Urinary bladder (tissue), 4 donors: Measurements from ENCODE around the gene RHOF. TPM values are rescaled to one million over a fixed set of nuclear protein-coding genes. Genes with fewer than 3 reads are reported as not detected.
A peak's percentile ranks its signal among the peaks of the same experiment; 100 is the strongest.

ENCODE experiments used
- DNase-seq: peaks from one replicate; pipeline ENCODE4 v3.0.0-alpha.2; 2015; ENCODE audit errors: extremely low spot score
- H3K27ac ChIP-seq: one replicate; pipeline ENCODE4 v1.5.1; 2013; ENCODE audit warnings: low read depth, mild to moderate bottlenecking, moderate library complexity
- H3K36me3 ChIP-seq: one replicate; pipeline ENCODE4 v1.6.1; 2013; ENCODE audit warnings: mild to moderate bottlenecking, moderate library complexity; ENCODE audit not compliant: insufficient read depth
- H3K4me1 ChIP-seq: one replicate; pipeline ENCODE4 v1.6.1; 2013; ENCODE audit warnings: mild to moderate bottlenecking, moderate library complexity; ENCODE audit not compliant: insufficient read depth
- H3K4me3 ChIP-seq: one replicate; pipeline ENCODE4 v1.5.1; 2013; ENCODE audit warnings: low read depth, low read length
- WGBS: extraction: QIAGEN DNeasy Blood & Tissue Kit; methylation state at CpG from one replicate; pipeline ENCODE4 v1.1.7; 2013; 5-methylcytosine and 5-hydroxymethylcytosine counted together
- polyA plus RNA-seq: library from polyadenylated mRNA; stranded (reverse); fragments of 200-250 nt; gene quantifications from one replicate; pipeline ENCODE4 v1.2.3, GENCODE V29; 2013
- total RNA-seq: library from RNA; depleted of rRNA; stranded (reverse); fragments of >200 nt; gene quantifications from one replicate; pipeline ENCODE4 v1.2.3, GENCODE V29; 2014
- donor health status: healthy with polysubstance abuse.
- donor health status: healthy.

RHOF gene
- total and polyA plus RNA-seq, 2 donors, result 7.9 to 11.7 TPM

- Histone ChIP-seq H3K4me3 (peak overlapping the region; percentile 46), H3K36me3 (peaks cover 3% of the 10 kb centered on the region), H3K4me1 (no peaks in the 10 kb centered on the region), H3K27ac (no peak overlapping the region)
- WGBS, result 40% methylated on average over 25 of the region's 25 CpGs
- DNase-seq, result no peak
Observed at GRCh38 chr12:121812921-121813896, 19.7 kb upstream of the RHOF start.

DNA sequence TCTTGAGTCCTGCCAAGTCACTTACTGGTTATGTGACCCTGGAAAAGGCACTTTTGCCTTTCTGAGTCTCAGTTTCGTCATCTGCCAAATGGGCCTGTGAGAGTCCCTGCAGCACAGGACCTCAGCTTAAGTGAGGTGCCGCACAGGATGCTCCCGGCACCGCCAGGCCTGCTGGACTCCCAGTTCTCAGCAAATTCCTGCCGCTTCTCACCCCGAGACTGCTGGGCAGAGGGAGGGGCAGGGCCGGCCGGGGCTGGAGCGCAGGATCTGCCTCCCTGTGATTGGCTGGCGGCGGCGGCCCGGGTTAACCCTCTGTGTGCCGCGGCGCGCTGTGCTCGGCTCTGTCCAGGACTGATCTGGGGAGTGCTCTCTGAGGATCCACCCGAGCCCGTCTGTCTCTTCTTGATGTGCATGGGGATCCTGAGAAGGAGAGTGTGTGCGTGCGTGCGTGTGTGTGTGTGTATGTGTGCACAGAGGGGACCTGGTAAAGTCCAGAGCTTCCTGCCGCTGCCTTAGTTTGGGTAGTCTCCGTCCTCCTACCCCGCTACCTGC, 18.9 kb upstream of the RHOF start:
- Histone ChIP-seq H3K4me1 (no peaks in the 10 kb centered on the region), H3K27ac (no peak overlapping the region), H3K36me3 (peaks cover 3% of the 10 kb centered on the region), H3K4me3 (peak overlapping the region; percentile 46)
- WGBS, result 7% methylated on average over 26 of the region's 26 CpGs
- no peak for DNase-seq

- peak overlapping the region; percentile 46 for H3K4me3 ChIP-seq
- 5% methylated on average over 46 of the region's 46 CpGs for whole genome bisulfite sequencing
- H3K27ac ChIP-seq, result peak overlapping the region; percentile 41
- peaks cover 2% of the 10 kb centered on the region for H3K4me1 ChIP-seq
- peaks cover 3% of the 10 kb centered on the region for H3K36me3 ChIP-seq
- DNase-seq, result no peak
Observed at GRCh38 chr12:121811434-121812319, 18.2 kb upstream of the RHOF start.

DNA sequence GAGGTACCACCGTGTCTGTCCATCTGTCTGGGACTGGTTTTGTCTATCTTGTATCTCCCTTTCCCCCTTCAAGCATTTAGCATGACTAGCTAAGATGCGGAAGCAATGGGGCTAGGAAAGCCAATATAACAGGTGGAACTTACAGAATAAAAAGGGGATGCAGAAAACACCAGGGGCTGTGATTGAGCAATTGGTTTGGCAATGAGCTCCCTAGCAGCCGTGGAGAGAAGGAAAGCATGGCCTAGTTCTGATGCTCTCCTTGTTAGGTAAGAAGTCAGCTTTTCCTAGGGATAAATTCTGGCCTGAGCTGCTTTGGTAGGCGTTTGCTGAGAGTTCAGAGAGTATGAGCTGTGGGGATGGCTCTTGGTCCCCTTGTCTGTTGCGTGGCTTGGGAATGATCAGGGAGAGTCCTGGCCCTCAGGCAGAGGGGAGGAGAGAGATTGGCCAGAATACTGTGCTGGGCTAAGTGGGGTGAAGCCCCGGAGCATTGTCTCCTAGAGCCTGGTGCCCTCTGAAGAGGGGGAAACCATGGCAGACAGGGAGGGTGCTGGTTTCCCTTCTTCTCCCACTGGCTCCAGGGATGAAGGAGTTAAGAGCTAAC, 17.4 kb upstream of the RHOF start:
- WGBS, result 58% methylated on average over 6 of the region's 6 CpGs
- H3K36me3 ChIP-seq, result peaks cover 3% of the 10 kb centered on the region
- H3K4me3 ChIP-seq, result no peak overlapping the region
- peaks cover 2% of the 10 kb centered on the region for H3K4me1 ChIP-seq
- no peak for DNase-seq
- no peak overlapping the region for H3K27ac ChIP-seq

- 75% methylated on average over 33 of the region's 33 CpGs for WGBS
- no peak overlapping the region for H3K27ac ChIP-seq
- no peak overlapping the region for H3K4me3 ChIP-seq
- peaks cover 2% of the 10 kb centered on the region for H3K4me1 ChIP-seq
- peaks cover 3% of the 10 kb centered on the region for H3K36me3 ChIP-seq
- DNase-seq, result no peak
Observed at GRCh38 chr12:121810234-121810817, 16.8 kb upstream of the RHOF start.

GRCh38 chr12:121809712-121810116, 16.2 kb upstream of the RHOF start:
- no peak for DNase-seq
- no peak overlapping the region for H3K4me3 ChIP-seq
- no peak overlapping the region for H3K27ac ChIP-seq
- peaks cover 2% of the 10 kb centered on the region for H3K4me1 ChIP-seq
- peaks cover 3% of the 10 kb centered on the region for H3K36me3 ChIP-seq
- 91% methylated on average over 27 of the region's 27 CpGs for WGBS

GRCh38 chr12:121808623-121809022, 15.1 kb upstream of the RHOF start:
- Histone ChIP-seq H3K4me3 (no peak overlapping the region), H3K27ac (no peak overlapping the region), H3K4me1 (peaks cover 2% of the 10 kb centered on the region), H3K36me3 (peaks cover 3% of the 10 kb centered on the region)
- WGBS, result 93% methylated on average over 8 of the region's 8 CpGs
- no peak for DNase-seq

DNA sequence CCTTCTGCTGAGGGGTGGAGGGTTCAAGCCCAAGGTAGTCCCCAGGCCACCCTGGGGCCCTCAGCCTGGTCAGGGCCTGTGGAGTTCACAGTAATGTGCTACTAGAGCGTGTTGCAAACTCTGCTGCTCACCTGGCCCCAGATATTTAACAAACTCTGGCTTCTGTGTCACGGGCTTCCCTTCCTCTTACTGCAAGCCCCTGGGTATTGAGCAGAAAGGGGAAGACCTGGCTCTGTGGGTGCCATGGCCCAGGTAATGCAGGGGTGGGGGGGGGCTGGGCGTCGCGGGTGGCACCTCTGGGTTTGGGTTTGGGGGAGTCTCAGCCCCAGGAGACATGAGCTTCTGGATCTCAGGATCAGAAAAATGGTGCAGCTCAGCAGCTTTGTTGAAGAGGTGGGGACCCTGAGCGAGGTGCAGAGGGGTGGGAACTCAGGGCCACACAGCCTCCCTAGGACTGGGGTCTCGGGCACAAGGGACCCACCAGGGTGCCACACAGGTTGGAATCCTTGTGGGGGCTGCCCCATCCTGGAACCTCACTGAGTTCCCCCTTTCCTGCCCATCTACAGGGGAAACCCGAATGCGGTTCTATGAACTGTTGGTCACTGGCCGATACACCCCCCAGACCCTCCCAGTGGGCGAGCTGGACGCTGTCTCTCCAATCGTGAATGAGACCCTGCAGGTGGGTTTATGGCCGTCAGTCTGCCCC, 14.3 kb upstream of the RHOF start:
- DNase-seq, result no peak
- Histone ChIP-seq H3K4me3 (no peak overlapping the region), H3K36me3 (peaks cover 3% of the 10 kb centered on the region), H3K27ac (no peak overlapping the region), H3K4me1 (peaks cover 2% of the 10 kb centered on the region)
- 84% methylated on average over 14 of the region's 14 CpGs for WGBS

DNA sequence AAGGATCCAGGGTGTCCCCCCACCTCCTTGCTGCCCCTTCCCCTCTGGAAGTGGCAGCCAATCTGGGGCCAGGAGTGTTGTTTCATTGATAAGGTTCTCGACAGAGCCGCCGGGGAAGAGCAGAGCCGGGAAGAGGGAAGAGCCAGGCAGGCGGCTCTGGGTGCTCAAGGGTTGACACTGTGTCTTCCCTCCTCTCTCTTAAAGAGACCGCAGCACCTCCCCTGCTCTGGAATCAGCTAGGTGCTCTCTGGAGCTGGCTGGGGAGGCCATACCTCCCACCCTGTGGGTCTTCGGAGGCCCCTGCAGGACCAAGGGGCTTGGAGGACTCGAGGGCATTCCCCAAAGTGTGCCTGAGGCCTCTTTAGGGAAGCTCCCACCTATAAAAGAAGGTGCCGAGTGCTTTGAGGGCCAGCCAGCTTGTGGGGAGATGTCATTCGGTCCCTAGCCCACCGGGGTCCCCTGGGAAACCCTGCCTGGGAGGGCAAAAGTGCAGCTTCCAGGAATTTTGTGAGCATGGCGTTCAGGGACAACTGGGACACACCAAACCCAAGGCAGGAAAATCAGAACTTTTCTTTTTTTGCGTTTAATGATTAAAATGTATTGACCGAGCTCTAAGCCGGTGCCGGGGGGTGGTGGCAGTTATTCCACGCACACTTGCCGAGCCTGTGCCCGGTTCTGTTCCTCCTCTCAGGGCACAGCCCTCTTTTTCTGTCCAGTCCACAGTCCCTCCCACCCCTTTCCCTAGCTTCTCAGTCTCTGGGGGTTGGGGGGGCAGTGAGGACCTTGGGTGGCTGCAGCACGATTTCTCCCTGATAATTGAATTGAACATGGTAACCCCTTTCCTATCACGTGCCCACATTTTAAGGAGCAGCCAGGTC, 13.3 kb upstream of the RHOF start:
- peak overlapping the region; percentile 23 for H3K27ac ChIP-seq
- DNase-seq, result no peak
- 34% methylated on average over 21 of the region's 21 CpGs for WGBS
- H3K36me3 ChIP-seq, result peaks cover 3% of the 10 kb centered on the region
- peaks cover 2% of the 10 kb centered on the region for H3K4me1 ChIP-seq
- H3K4me3 ChIP-seq, result peak overlapping the region; percentile 97

- Histone ChIP-seq H3K36me3 (peaks cover 3% of the 10 kb centered on the region), H3K4me3 (peak overlapping the region; percentile 97), H3K27ac (peak overlapping the region; percentile 23), H3K4me1 (peaks cover 2% of the 10 kb centered on the region)
- no peak for DNase-seq
- WGBS, result 5% methylated on average over 16 of the region's 16 CpGs
Observed at GRCh38 chr12:121806009-121806545, 12.6 kb upstream of the RHOF start.

GRCh38 chr12:121805171-121806008, 11.9 kb upstream of the RHOF start:
- Histone ChIP-seq H3K4me3 (peak overlapping the region; percentile 97), H3K27ac (peak overlapping the region; percentile 56), H3K36me3 (peaks cover 3% of the 10 kb centered on the region), H3K4me1 (peaks cover 2% of the 10 kb centered on the region)
- DNase-seq, result no peak
- 2% methylated on average over 45 of the region's 45 CpGs for WGBS
